ENCODE results near the gene MNT. TPM values are rescaled to one million over a fixed set of nuclear protein-coding genes. Genes with fewer than 3 reads are reported as not detected.
A peak's percentile ranks its signal among the peaks of the same experiment; 100 is the strongest.

Gene MNT
- total and polyA plus RNA-seq, 11 donors: 4.1 to 20.4 (median 9.8) TPM

- 58 to 73% (median 70%) methylated on average over 9 to 12 of the region's 12 CpGs for WGBS, 4 donors
- ATAC-seq: no peak
- Histone ChIP-seq H3K36me3 (peaks cover 2 to 35% (median 28%) of the 10 kb centered on the region in 9 donors), H3K4me1 (peaks cover 11 to 55% (median 39%) of the 10 kb centered on the region in 12 donors), H3K27me3 (no peaks in the 10 kb centered on the region), H3K4me3 (no peak overlapping the region), H3K27ac (peak overlapping the region in 7 of 12 donors; percentile 99 to 100 (median 100)), H3K9me3 (no peaks in the 10 kb centered on the region)
- intact Hi-C loops (cut with DNase I): loop anchor here in 2 of 10 donors (2.0 to 10.0 kb wide), 3 partner anchors 16 to 676 kb away; partner anchors contain the start of gene TLCD2 (in 1 of the 2)
- DNase-seq: peak in 1 of 5 donors; percentile 37
- TF ChIP-seq, protein P1, sequence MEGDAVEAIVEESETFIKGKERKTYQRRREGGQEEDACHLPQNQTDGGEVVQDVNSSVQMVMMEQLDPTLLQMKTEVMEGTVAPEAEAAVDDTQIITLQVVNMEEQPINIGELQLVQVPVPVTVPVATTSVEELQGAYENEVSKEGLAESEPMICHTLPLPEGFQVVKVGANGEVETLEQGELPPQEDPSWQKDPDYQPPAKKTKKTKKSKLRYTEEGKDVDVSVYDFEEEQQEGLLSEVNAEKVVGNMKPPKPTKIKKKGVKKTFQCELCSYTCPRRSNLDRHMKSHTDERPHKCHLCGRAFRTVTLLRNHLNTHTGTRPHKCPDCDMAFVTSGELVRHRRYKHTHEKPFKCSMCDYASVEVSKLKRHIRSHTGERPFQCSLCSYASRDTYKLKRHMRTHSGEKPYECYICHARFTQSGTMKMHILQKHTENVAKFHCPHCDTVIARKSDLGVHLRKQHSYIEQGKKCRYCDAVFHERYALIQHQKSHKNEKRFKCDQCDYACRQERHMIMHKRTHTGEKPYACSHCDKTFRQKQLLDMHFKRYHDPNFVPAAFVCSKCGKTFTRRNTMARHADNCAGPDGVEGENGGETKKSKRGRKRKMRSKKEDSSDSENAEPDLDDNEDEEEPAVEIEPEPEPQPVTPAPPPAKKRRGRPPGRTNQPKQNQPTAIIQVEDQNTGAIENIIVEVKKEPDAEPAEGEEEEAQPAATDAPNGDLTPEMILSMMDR (IDR thresholded peaks at IDR 0.05): no peak
- TF ChIP-seq POLR2A (IDR thresholded peaks at IDR 0.05): no peak
Measured at GRCh38 chr17:2390199-2390836, 10.5 kb downstream of the MNT start.

- DNase-seq: peak in 1 of 5 donors; percentile 36
- Histone ChIP-seq H3K27ac (peak overlapping the region in 1 of 12 donors; percentile 99), H3K36me3 (peaks cover 2 to 36% (median 29%) of the 10 kb centered on the region in 9 donors), H3K4me3 (no peak overlapping the region), H3K9me3 (no peaks in the 10 kb centered on the region), H3K4me1 (peaks cover 5 to 47% (median 27%) of the 10 kb centered on the region in 12 donors), H3K27me3 (no peaks in the 10 kb centered on the region)
- 91 to 94% (median 93%) methylated on average over 15 of the region's 15 CpGs for WGBS, 4 donors
- intact Hi-C loops (cut with DNase I): loop anchor here in 1 of 10 donors (10.0 kb wide), 1 partner anchor 296 kb away; no protein-coding TSS in a partner anchor
- ATAC-seq: no peak
- no peak for TF ChIP-seq POLR2A (IDR thresholded peaks at IDR 0.05)
- TF ChIP-seq, protein P1 (IDR thresholded peaks at IDR 0.05): no peak
Measured at GRCh38 chr17:2388683-2389055, 12.2 kb downstream of the MNT start.

GRCh38 chr17:2388020-2388682 is 12.7 kb downstream of the MNT start:
- H3K36me3 ChIP-seq: peaks cover 2 to 36% (median 29%) of the 10 kb centered on the region in 9 donors
- H3K27me3 ChIP-seq: no peaks in the 10 kb centered on the region
- ATAC-seq (no peak), DNase-seq (peak in 1 of 5 donors; percentile 52)
- H3K4me1 ChIP-seq: peaks cover 5 to 51% (median 27%) of the 10 kb centered on the region in 12 donors
- TF ChIP-seq POLR2A (IDR thresholded peaks at IDR 0.05): no peak
- TF ChIP-seq, protein P1 (IDR thresholded peaks at IDR 0.05): no peak
- WGBS, 4 donors: 91 to 93% (median 92%) methylated on average over 21 of the region's 21 CpGs
- H3K4me3 ChIP-seq: no peak overlapping the region
- no peak overlapping the region for H3K27ac ChIP-seq
- no peaks in the 10 kb centered on the region for H3K9me3 ChIP-seq
- intact Hi-C loops (cut with DNase I): loop anchor here in 1 of 10 donors (10.0 kb wide), 1 partner anchor 297 kb away; no protein-coding TSS in a partner anchor
